Measurements from ENCODE around the gene MVD.

The MVD gene

DNA sequence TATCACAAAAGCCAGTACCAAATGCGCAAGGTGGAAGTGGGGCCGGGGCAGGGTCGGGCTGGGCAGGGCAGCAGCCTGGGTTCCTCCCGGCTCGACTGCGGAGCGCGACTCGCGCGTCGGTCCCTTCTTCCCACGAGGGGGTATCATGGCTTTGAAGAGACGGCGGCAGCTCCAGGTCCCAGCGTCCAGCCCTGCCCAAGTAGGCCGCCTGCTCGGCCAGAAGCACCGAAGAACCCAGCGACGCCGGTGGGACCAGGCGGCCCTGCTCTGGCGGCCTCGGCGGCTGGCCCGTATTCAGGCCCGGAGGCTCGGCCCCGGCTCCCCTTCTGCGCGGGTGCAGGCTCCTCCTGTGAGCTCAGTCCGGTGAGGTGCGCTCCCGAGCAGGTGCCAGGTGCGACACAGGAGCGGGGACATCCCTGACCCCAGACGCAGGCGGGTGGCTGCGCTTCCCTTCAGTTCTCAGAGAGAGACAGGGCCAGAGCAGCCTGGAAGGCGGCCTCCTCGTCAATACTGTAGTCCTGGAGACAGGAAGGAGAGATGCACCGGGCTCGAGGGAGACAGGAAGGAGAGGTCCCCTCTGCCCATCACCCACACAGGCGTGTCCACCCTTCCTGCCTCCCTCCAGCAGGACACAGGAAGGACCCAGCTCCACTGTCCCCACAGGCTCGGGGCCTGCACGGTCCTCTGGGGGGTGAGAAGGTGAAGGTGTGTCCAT lies 34.4 kb upstream of the MVD start:
- no peak for DNase-seq (ENCODE audit: low read depth, low spot score)

DNA sequence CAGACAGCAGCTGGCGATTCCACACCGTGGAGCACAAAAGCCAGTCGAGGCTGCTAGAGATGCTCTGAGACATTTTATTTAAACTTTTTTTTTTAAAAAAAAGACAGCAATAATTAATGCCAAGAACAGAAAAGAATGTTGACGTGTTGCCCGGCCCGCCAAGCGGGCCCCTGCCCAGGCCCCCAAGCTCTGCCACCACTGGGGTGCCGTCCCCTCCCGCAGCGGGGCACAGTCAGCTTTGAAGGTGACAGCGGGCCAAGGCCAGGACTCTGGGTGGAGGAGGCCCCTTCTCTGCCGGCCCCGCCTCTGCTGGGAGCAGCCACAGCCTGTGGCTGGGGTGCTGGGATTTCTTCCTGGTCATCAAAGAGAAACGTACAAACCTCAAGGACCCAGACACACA lies 33.5 kb upstream of the MVD start:
- DNase-seq (ENCODE audit: low read depth, low spot score) = no peak

GRCh38 chr16:88695753-88696152 lies 32.9 kb upstream of the MVD start:
- no peak for DNase-seq (ENCODE audit: low read depth, low spot score)

GRCh38 chr16:88695218-88695617 lies 32.3 kb upstream of the MVD start:
- DNase-seq (ENCODE audit: low read depth, low spot score) = no peak

- DNase-seq (ENCODE audit: low read depth, low spot score) = no peak
Observed at GRCh38 chr16:88694221-88695087, 31.6 kb upstream of the MVD start.

GRCh38 chr16:88693420-88694177 lies 30.7 kb upstream of the MVD start:
- no peak for DNase-seq (ENCODE audit: low read depth, low spot score)

DNA sequence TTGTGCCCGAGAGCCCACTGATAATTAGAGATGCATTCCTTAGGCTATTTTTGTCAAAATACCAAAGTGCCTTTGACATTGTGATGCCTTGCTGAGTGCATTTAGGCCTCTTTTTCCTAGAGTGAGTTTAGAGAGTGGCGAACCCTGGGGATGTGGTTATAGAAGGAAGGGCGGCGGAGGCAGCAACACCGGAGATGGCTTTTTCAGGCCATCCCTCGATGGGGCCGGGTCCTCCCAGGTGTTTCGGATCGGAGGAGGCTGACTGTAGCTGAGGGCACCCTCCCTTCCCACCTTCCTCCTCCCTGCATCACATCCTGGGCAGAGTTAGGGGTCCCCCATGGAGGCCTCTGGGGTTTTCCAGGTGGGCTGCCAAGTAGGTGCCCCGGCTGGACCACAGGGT lies 30.0 kb upstream of the MVD start:
- DNase-seq (ENCODE audit: low read depth, low spot score) = no peak

GRCh38 chr16:88691924-88692560 lies 29.2 kb upstream of the MVD start:
- DNase-seq (ENCODE audit: low read depth, low spot score) = no peak

GRCh38 chr16:88691129-88691813 lies 28.4 kb upstream of the MVD start:
- no peak for DNase-seq (ENCODE audit: low read depth, low spot score)

DNA sequence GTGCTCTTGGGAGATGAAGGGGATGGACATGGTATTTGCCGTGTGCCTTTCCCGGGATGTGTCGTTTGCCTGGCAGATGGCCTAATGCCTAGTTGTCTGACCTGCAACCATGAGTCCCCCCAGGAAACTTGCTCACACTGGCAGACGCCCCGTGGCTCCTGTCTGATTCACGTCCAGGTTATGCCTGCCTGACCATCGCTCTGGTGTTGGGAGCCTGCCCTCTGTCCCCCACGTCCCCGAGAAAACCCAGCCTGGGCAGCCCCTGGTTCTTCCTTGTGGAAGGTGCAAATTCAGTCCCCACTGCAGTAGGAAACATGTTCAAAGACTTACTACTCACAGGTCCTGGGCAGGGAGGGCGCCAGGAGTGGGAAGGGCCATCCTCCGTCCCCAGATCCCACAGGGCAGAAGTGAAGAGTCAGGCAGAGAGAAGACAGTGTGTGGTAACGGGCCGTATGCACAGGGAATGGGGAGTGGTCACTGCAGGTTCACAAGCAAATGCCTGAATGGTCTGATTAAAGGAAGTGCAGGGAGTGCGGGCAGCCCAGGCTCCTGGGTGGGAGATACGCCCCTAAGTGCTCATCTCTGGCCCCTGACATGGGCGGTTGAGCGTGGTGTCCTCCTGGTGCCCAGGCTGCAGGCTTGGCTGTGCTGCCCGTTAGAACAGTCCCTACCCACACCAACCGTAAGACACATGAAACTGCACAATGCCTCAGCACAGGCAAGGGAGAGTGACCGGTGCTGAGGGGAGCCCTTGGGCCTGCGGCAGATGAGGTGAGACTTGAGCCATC lies 27.6 kb upstream of the MVD start:
- no peak for DNase-seq (ENCODE audit: low read depth, low spot score)

GRCh38 chr16:88688013-88688778 lies 25.3 kb upstream of the MVD start:
- DNase-seq (ENCODE audit: low read depth, low spot score) = no peak

DNA sequence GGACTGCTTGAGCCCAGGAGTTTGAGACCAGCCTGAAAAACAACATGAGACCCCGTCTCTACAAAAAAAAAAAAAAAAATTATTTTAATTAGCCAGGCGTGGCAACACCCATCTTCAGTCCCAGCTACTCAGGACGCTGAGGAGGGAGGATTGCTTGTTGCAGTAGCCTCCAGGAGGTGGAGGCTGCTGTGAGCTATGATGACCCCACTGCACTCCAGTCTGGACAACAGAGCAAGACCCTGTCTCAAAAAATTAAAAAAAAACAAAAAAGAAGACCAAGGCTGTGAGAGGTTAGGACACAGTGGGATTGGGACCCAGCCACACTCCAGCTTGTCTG lies 24.8 kb upstream of the MVD start:
- DNase-seq (ENCODE audit: low read depth, low spot score) = no peak

GRCh38 chr16:88687254-88687576 lies 24.3 kb upstream of the MVD start:
- DNase-seq (ENCODE audit: low read depth, low spot score) = no peak

GRCh38 chr16:88686439-88687253 lies 23.8 kb upstream of the MVD start, which contains the start of gene SNAI3:
Gene SNAI3, minus strand, starts transcription at chr16:88686507. Its CDS starts 101 bp downstream, at chr16:88686406.
- DNase-seq (ENCODE audit: low read depth, low spot score) = no peak

DNA sequence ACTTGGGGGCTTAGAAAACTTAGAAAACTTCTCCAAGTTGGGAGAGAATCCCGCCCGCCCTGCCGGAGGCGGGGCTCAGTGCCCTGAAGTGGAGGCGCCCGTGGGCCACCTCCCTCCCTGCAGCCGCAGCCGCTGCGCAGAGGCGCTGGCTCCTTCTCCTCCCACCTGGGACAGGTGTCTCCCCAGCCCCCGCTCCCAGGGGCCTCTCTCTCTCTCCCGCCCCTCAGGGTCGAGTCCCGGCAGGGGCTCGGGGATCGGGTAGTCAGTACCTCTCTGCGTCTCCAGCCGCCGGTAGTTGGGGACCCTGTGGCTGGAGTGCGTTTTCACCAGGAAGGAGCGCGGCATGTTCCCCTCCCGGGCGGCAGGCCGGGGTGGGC lies 23.2 kb upstream of the MVD start:
- DNase-seq (ENCODE audit: low read depth, low spot score) = no peak

- DNase-seq (ENCODE audit: low read depth, low spot score) = no peak
Observed at GRCh38 chr16:88685156-88686061, 22.5 kb upstream of the MVD start.

GRCh38 chr16:88684569-88685155 lies 21.8 kb upstream of the MVD start:
- no peak for DNase-seq (ENCODE audit: low read depth, low spot score)
